Subcutaneous adipose tissue (tissue), 4 donors: ENCODE data around the gene RBMS2. TPM values are rescaled to one million over a fixed set of nuclear protein-coding genes. Genes with fewer than 3 reads are reported as not detected.

Experiments used
- total RNA-seq, 4 donors: library from RNA; depleted of rRNA; stranded (reverse); fragments of >200 nt; gene quantifications; one replicate each; pipeline ENCODE4 v1.1.0, GENCODE V29; 2016
- TF ChIP-seq, protein P1 (sequence below): fragments of 450-650 bp; IDR thresholded peaks from one replicate; pipeline ENCODE4 v1.5.1; 2016; ENCODE audit warnings: low read depth, mild to moderate bottlenecking, control low read depth, antibody characterized with exemption, moderate library complexity

RBMS2 gene
- total RNA-seq, 4 donors from 2014 or later, result 22.0 to 49.5 (median 33.0) TPM

DNA sequence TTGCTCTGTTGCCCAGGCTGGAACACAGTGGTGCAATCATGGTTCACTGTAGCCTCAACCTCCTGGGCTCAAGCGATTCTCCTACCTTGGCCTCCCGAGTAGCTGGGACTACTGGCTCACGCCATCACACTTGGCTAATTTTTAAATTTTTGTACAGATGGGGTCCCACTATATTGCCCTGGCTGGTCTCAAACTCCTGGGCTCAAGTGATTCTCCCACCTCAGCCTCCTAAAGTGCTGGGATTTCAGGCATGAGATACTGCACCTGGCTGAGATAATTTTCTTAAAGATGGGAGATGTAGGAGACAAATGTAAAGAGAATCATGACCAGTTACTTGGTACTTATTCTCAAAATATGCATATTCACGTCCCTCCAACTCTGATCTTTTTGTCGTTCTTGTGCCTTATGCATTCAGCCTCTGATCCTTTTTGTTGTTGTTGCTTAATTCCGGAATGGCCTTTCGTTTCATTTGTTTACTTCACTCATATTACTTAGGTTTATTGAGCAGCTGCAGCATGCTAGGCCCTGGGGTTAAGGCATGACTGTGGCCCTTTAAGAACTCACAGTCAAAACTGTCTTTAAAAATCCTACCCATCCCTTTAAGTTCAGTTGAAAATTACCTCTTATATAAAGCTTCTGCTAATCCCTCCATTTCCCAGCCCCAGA lies 8.9 kb downstream of the RBMS2 start:
- TF ChIP-seq, protein P1, sequence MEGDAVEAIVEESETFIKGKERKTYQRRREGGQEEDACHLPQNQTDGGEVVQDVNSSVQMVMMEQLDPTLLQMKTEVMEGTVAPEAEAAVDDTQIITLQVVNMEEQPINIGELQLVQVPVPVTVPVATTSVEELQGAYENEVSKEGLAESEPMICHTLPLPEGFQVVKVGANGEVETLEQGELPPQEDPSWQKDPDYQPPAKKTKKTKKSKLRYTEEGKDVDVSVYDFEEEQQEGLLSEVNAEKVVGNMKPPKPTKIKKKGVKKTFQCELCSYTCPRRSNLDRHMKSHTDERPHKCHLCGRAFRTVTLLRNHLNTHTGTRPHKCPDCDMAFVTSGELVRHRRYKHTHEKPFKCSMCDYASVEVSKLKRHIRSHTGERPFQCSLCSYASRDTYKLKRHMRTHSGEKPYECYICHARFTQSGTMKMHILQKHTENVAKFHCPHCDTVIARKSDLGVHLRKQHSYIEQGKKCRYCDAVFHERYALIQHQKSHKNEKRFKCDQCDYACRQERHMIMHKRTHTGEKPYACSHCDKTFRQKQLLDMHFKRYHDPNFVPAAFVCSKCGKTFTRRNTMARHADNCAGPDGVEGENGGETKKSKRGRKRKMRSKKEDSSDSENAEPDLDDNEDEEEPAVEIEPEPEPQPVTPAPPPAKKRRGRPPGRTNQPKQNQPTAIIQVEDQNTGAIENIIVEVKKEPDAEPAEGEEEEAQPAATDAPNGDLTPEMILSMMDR, result no peak

DNA sequence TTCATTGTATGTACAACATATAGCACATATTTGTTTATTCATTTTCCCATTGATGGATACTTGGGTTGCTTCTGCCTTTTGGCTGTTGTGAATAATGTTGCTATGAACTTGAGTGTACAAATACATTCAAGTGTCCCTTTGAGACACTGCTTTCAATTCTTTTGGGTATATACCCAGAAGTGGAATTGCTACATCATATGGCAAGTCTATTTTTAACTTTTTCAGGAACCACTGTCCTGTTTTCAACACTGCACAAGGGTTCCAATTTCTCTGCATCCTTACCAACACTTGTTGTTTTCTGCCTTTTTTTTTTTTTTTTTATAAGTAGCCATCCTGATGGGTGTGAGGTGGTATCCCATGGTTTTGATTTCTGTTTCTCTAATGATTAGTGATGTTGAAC lies 15.9 kb downstream of the RBMS2 start:
- TF ChIP-seq, protein P1, result no peak

DNA sequence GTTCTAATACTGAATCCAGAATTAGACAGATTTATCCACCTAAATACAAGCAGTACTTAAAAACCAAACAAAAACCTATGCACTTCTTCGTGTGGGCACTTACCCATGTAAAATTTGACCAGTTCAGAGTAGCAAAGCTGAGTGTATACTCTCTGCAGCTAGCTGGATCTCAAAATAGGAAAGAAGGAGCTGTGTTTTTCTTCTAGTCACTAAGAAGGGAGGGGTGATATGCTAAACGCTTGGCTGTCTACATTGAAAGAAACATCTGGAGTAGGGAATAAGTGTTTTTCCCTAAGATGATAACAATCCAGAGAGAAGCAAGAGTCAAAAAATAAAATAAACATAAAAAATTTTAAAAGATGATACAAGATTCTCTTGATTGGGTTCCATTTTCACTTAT lies 20.0 kb downstream of the RBMS2 start:
- TF ChIP-seq, protein P1, result no peak

DNA sequence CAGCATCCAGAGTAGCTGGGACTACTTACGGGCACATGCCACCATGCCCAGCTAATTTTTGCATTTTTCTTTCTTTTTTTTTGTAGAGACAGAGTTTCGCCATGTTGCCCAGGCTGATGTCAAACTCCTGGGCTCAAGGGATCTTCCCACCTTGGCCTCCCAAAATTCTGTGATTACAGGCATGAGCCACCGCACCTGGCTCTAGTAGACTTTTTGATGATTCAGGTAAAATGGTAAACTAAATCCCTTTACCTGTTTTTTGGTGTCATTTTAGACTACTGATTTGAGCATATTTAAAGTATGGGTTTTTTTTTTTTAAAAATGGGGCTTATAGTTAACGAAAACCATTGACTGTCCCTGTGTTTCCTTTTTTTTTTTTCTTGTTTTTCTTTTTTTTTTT lies 20.5 kb downstream of the RBMS2 start:
- TF ChIP-seq, protein P1, result no peak

DNA sequence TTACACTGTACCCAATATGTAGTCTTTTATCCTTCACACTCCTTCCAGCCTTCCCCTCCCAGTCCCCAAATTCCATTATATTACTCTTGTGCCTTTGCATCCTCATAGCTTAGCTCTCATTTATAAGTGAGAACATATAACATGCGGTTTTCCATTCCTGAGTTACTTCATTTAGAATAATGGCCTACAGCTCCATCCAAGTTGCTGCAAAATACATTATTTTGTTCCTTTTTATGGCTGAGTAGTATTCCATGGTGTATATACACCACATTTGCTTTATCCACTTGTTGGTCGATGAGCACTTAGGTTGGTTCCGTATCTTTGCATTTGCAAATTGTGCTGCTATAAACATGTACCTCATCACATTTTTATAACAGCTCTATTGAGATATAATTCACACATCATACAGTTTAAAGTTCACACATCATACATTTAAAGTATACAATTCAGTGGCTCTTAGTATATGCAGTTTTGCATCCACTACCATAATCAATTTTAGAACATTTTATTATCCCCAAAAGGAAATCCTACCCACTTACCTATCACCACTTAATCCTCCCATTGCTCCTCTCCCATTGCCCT lies 23.5 kb downstream of the RBMS2 start:
- TF ChIP-seq, protein P1, result no peak

DNA sequence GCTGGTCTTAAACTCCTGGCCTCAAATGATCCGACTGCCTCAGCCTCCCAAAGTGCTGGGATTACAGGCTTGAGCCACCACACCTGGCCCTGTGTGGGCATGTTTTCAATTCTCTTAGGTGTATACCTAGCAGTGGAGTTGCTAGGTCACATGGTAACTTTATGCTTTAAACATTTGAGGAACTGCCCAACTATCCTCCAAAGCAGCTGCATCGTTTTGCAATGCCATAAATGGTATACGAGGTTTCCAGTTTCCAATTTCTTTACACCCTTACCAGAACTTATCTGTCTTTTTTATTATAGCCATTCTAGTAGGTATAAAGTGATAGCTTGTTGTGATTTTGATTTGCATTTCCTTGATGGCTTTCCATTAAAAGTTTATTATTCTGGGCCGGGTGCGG lies 25.1 kb downstream of the RBMS2 start:
- TF ChIP-seq, protein P1, result no peak

DNA sequence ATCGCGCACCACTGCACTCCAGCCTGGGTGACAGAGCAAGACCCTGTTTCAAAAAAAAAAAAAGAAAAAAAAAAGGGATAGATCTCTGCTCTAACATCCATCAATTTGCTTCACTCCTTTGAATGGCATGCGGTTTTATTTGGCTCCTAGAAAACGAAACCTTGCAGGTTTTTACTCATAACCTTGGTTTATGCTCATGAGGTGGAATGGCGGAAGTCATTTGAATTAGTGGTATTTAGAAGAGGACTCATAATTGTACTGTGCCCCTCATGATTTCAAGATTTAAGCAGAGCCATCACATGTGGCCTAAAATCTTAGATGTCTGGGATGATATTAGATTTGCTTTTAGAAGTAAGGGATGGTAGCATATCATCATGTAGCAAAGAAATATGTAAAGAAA lies 29.4 kb downstream of the RBMS2 start:
- TF ChIP-seq, protein P1, result no peak
